Stimulated activated CD8-positive, alpha-beta memory T cell treated with anti-CD3 and anti-CD28 coated beads, Interleukin-4, amount 100 ng/mL, for 24 hours (primary cell): ENCODE measurements around the gene PINLYP.

Experiments
- DNase-seq: peaks from one replicate; pipeline ENCODE4 v3.0.0-alpha.2; 2020; ENCODE audit warnings: low read depth

PINLYP gene

GRCh38 chr19:43606569-43607229 lies 31.1 kb downstream of the PINLYP start:
- no peak for DNase-seq

GRCh38 chr19:43607238-43608205 lies 31.9 kb downstream of the PINLYP start:
- no peak for DNase-seq

GRCh38 chr19:43609872-43610271 lies 34.3 kb downstream of the PINLYP start:
- no peak for DNase-seq

GRCh38 chr19:43610493-43610892 lies 34.9 kb downstream of the PINLYP start:
- no peak for DNase-seq

- no peak for DNase-seq
Measured at GRCh38 chr19:43611788-43612187, 36.2 kb downstream of the PINLYP start, which contains the start of gene SRRM5. Gene SRRM5 (plus strand): TSS chr19:43612088. CDS start chr19:43612122, 34 bp downstream.

GRCh38 chr19:43612374-43612773 lies 36.8 kb downstream of the PINLYP start:
- DNase-seq, result no peak

GRCh38 chr19:43616306-43616705 lies 40.7 kb downstream of the PINLYP start:
- DNase-seq, result no peak

- DNase-seq, result no peak
Measured at GRCh38 chr19:43616954-43617353, 41.4 kb downstream of the PINLYP start.

GRCh38 chr19:43618921-43619261 lies 43.3 kb downstream of the PINLYP start:
- peak; percentile 15 for DNase-seq

- peak; percentile 80 for DNase-seq
Measured at GRCh38 chr19:43619262-43620060, 43.9 kb downstream of the PINLYP start, which contains the start of gene ZNF428. Gene ZNF428 (minus strand): TSS chr19:43619629. CDS start chr19:43614304, 5,325 bp downstream.

GRCh38 chr19:43620061-43621001 lies 44.7 kb downstream of the PINLYP start:
- no peak for DNase-seq

GRCh38 chr19:43622070-43622469 lies 46.5 kb downstream of the PINLYP start:
- no peak for DNase-seq

- no peak for DNase-seq
Measured at GRCh38 chr19:43622956-43623355, 47.4 kb downstream of the PINLYP start.

- no peak for DNase-seq
Measured at GRCh38 chr19:43623889-43624670, 48.5 kb downstream of the PINLYP start.

GRCh38 chr19:43624933-43625332 lies 49.3 kb downstream of the PINLYP start:
- peak; percentile 74 for DNase-seq

GRCh38 chr19:43625918-43626579 lies 50.4 kb downstream of the PINLYP start:
- DNase-seq, result no peak

GRCh38 chr19:43626838-43627237 lies 51.2 kb downstream of the PINLYP start:
- no peak for DNase-seq

GRCh38 chr19:43628646-43629326 lies 53.2 kb downstream of the PINLYP start:
- no peak for DNase-seq

- no peak for DNase-seq
Measured at GRCh38 chr19:43631491-43631890, 55.9 kb downstream of the PINLYP start.
